HepG2 (cell line): ENCODE measurements around the gene PPP1R1A. TPM values are rescaled to one million over a fixed set of nuclear protein-coding genes. Genes with fewer than 3 reads are reported as not detected.

Experiments used
- AHDC1 ChIP-seq: sonication (generic); formaldehyde crosslinking; IDR thresholded peaks from 2 replicates; pipeline ENCODE4 v1.5.1; 2020; ENCODE audit warnings: mild to moderate bottlenecking, missing genetic modification reagents, borderline replicate concordance
- CCAR2 ChIP-seq: fragments of 200-400 bp; formaldehyde crosslinking; optimal IDR thresholded peaks from 2 replicates; pipeline ENCODE3; 2018; ENCODE audit warnings: low read depth, mild to moderate bottlenecking, low read length, moderate library complexity
- ISL2 ChIP-seq: sonication (generic); formaldehyde crosslinking; IDR thresholded peaks from 2 replicates; pipeline ENCODE4 v1.5.0; 2020; ENCODE audit warnings: missing genetic modification reagents
- MXD4 ChIP-seq: IDR thresholded peaks from 2 replicates; pipeline ENCODE4 v1.6.1; 2016; ENCODE audit warnings: mild to moderate bottlenecking, missing biosample characterization, missing genetic modification reagents
- NCOA2 ChIP-seq: sonication (generic); formaldehyde crosslinking; IDR thresholded peaks from 2 replicates; pipeline ENCODE4 v1.8.0; 2022; ENCODE audit warnings: inconsistent platforms
- RFX3 ChIP-seq: IDR thresholded peaks from 2 replicates; pipeline ENCODE4 v1.6.1; 2016; ENCODE audit warnings: missing biosample characterization, missing genetic modification reagents
- TBX2 ChIP-seq: sonication (generic); formaldehyde crosslinking; IDR thresholded peaks from 2 replicates; pipeline ENCODE4 v1.5.0; 2020; ENCODE audit warnings: missing genetic modification reagents, mild to moderate bottlenecking, borderline replicate concordance
- ZNF121 ChIP-seq: sonication (generic); formaldehyde crosslinking; IDR thresholded peaks from 2 replicates; pipeline ENCODE4 v1.5.0; 2020; ENCODE audit warnings: mild to moderate bottlenecking, missing genetic modification reagents
- ZNF282 ChIP-seq: fragments of 450-650 bp; IDR thresholded peaks from 2 replicates; pipeline ENCODE4 v1.6.1; 2018; ENCODE audit not compliant: partially characterized antibody
- polyA plus RNA-seq, 8 experiments: library from polyadenylated mRNA; depleted of rRNA in 3 of 8; stranded (reverse) in 7 of 8; unstranded in 1 of 8; fragments of >200 nt; fragmentation: Illumina TruSeq in 4 of 8; extraction: Trizol in 4 of 8; gene quantifications; 2 replicates each; pipeline versions ENCODE4 v1.2.1 to v1.2.3, GENCODE V29; 2011 to 2016; ENCODE audit warnings: low read depth in 4 of 8, missing spikeins in 1 of 8, mixed read lengths in 1 of 8; ENCODE audit not compliant: insufficient read depth in 1 of 8
- total RNA-seq, 5 experiments: library from RNA; depleted of rRNA; stranded (reverse); fragments of >200 nt; fragmentation: Illumina TruSeq; extraction: Trizol; gene quantifications; 2 replicates each; pipeline ENCODE4 v1.2.3, GENCODE V29; 2016; ENCODE audit warnings: low read depth in 1 of 5
- TF ChIP-seq, protein P1 (sequence below), 2 experiments: sonication (generic) in 1 of 2; formaldehyde crosslinking in 1 of 2; IDR thresholded peaks; 2 replicates each; pipeline versions ENCODE4 v1.4.0 to v1.6.1; 2016 to 2020; ENCODE audit warnings: borderline replicate concordance in 1 of 2, low read depth in 1 of 2, mild to moderate bottlenecking in 1 of 2, missing genetic modification reagents in 1 of 2
- TF ChIP-seq, protein P2 (sequence below): sonication (generic); formaldehyde crosslinking; IDR thresholded peaks from 2 replicates; pipeline ENCODE4 v1.4.0; 2020; ENCODE audit warnings: mild to moderate bottlenecking, missing genetic modification reagents

PPP1R1A gene
- total and polyA plus RNA-seq, 2 of the 13 experiments (the other 11 are each of a cell fraction or from before 2014, with no cell fraction given): 0.20 TPM; not detected in 1

- TF ChIP-seq, protein P1, sequence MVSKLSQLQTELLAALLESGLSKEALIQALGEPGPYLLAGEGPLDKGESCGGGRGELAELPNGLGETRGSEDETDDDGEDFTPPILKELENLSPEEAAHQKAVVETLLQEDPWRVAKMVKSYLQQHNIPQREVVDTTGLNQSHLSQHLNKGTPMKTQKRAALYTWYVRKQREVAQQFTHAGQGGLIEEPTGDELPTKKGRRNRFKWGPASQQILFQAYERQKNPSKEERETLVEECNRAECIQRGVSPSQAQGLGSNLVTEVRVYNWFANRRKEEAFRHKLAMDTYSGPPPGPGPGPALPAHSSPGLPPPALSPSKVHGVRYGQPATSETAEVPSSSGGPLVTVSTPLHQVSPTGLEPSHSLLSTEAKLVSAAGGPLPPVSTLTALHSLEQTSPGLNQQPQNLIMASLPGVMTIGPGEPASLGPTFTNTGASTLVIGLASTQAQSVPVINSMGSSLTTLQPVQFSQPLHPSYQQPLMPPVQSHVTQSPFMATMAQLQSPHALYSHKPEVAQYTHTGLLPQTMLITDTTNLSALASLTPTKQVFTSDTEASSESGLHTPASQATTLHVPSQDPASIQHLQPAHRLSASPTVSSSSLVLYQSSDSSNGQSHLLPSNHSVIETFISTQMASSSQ (IDR thresholded peaks at IDR 0.05; ENCODE audit: low read depth): no peak
- TF ChIP-seq, protein P1 (CRISPR knock-in tag; IDR thresholded peaks at IDR 0.05; ENCODE audit: borderline replicate concordance): no peak
- no peak for TF ChIP-seq RFX3 (CRISPR knock-in tag)
- TF ChIP-seq, protein P2, sequence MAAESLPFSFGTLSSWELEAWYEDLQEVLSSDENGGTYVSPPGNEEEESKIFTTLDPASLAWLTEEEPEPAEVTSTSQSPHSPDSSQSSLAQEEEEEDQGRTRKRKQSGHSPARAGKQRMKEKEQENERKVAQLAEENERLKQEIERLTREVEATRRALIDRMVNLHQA (CRISPR knock-in tag): no peak
- TF ChIP-seq NCOA2 (CRISPR knock-in tag): no peak
- no peak for TF ChIP-seq AHDC1
- TF ChIP-seq ZNF121: no peak
- no peak for TF ChIP-seq ISL2 (CRISPR knock-in tag)
- no peak for TF ChIP-seq TBX2 (CRISPR knock-in tag)
- no peak for TF ChIP-seq CCAR2
- no peak for TF ChIP-seq MXD4
- TF ChIP-seq ZNF282: no peak
Observed at GRCh38 chr12:54589964-54590363, 1.5 kb upstream of the PPP1R1A start (continued).
